Activated CD4-positive, alpha-beta memory T cell treated with anti-CD3 and anti-CD28 coated beads, Interleukin-2, amount 10 ng/mL, durations not matched to agents 7 days and 5 days (primary cell): ENCODE results near the gene TSGA10. TPM values are rescaled to one million over a fixed set of nuclear protein-coding genes. Genes with fewer than 3 reads are reported as not detected.
A peak's percentile ranks its signal among the peaks of the same experiment; 100 is the strongest.
"Not testable (repeated sequence)": the region's sequence is repeated elsewhere in the genome, so short reads cannot be mapped to it uniquely, and the experiment has no call there.

Source experiments
- CTCF ChIA-PET: fragments of 350-600 bp; sonication (Branson Sonifier 250); formaldehyde crosslinking; loops from one replicate; lab custom pipeline; 2021; ENCODE audit warnings: antibody characterized with exemption, inconsistent platforms; lab: Charles Lee
- POLR2A ChIA-PET: fragments of 350-600 bp; sonication (Branson Sonifier 250); formaldehyde crosslinking; loops from one replicate; lab custom pipeline; 2021; ENCODE audit warnings: antibody characterized with exemption; lab: Charles Lee
- DNase-seq: peaks from one replicate; pipeline ENCODE4 v3.0.0-alpha.2; 2020
- H3K27ac Mint-ChIP-seq: one replicate; pipeline ENCODE4 v1.8.0; 2021; ENCODE audit warnings: mild to moderate bottlenecking, mixed read lengths
- H3K27me3 Mint-ChIP-seq: one replicate; pipeline ENCODE4 v1.8.0; 2021; ENCODE audit warnings: mixed read lengths
- H3K36me3 Mint-ChIP-seq: one replicate; pipeline ENCODE4 v1.8.0; 2021; ENCODE audit warnings: low read depth, mixed read lengths
- H3K4me1 Mint-ChIP-seq: one replicate; pipeline ENCODE4 v1.8.0; 2021; ENCODE audit warnings: mixed read lengths
- H3K4me3 Mint-ChIP-seq: one replicate; pipeline ENCODE4 v1.8.0; 2021; ENCODE audit warnings: mild to moderate bottlenecking, mixed read lengths
- H3K9me3 Mint-ChIP-seq: one replicate; pipeline ENCODE4 v1.8.0; 2021; ENCODE audit warnings: mixed read lengths
- total RNA-seq, 2 experiments: library from RNA; stranded (reverse); gene quantifications; one replicate each; pipeline ENCODE4 v1.2.3, GENCODE V29; 2021

TSGA10 gene
- total RNA-seq, 2 experiments from 2014 or later, result 3.7 to 5.4 TPM

DNA sequence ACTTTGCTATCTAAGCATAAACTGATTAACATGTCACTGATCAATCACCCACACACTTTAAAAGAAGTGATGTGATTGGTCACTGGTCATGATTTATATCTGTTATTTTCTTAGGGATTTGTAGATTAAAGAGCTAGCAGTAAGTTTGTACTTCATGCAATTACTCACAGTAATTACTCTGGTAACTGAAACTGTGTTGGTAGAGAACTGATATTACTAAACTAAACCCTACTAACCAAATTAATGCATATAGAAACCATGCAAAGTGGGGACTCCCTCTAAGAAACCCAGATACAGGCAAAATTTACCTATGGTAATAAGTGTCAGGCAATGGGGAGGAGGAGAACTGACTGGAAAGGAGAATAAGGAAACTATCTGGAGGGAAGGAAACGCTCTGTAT lies 58.0 kb downstream of the TSGA10 start:
- H3K36me3 Mint-ChIP-seq, result peaks cover 2% of the 10 kb centered on the region
- H3K4me3 Mint-ChIP-seq, result no peak overlapping the region
- DNase-seq, result no peak
- ChIA-PET CTCF (no interaction called here), POLR2A (no interaction called here)
- H3K4me1 Mint-ChIP-seq, result no peaks in the 10 kb centered on the region
- peaks cover 13% of the 10 kb centered on the region for H3K9me3 Mint-ChIP-seq
- H3K27me3 Mint-ChIP-seq, result peaks cover 9% of the 10 kb centered on the region
- no peak overlapping the region for H3K27ac Mint-ChIP-seq

DNA sequence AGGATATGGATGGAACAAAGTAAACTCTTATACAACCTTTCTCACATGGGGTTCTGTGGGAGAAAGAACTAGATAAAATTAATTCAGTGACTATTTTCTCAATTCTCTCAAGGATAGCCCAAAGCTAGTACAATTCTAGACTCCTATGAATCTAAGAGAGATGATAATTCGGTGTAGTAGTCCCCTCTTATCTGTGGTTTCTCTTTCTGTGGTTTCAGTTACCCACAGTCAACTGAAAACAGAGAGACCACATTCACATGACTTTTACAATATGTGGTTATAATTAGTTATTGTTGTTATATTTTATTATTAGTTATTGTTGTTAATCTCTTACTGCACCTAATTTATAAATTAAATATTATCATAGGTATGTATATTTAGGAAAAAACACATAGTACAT lies 66.7 kb downstream of the TSGA10 start:
- POLR2A ChIA-PET, result no interaction called here
- peaks cover 2% of the 10 kb centered on the region for H3K36me3 Mint-ChIP-seq
- CTCF ChIA-PET, result no interaction called here
- H3K27me3 Mint-ChIP-seq, result peaks cover 32% of the 10 kb centered on the region
- no peak overlapping the region for H3K4me3 Mint-ChIP-seq
- no peak for DNase-seq
- H3K9me3 Mint-ChIP-seq, result peaks cover 3% of the 10 kb centered on the region
- H3K27ac Mint-ChIP-seq, result no peak overlapping the region
- H3K4me1 Mint-ChIP-seq, result peaks cover 3% of the 10 kb centered on the region

DNA sequence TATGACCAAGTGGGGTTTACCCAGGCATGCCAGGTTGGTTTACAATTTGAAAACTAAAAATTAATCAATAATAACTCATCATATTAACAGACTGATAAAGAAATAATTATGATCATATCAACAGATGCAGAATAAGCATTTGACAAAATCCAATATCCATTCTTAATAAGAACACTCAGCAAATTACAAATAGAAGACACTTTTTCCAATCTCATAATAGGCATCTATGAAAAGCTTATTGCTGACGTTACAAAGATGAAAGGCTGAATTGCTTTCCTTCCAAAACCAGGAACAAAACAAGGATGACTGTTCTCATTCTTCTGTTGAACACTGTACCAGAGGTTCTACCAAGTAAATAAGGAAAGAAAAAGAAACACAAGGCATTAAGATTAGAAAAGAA lies 68.4 kb downstream of the TSGA10 start:
- Mint-ChIP-seq H3K36me3 (no peaks in the 10 kb centered on the region), H3K27me3 (peaks cover 27% of the 10 kb centered on the region), H3K4me1 (peaks cover 3% of the 10 kb centered on the region), H3K27ac (no peak overlapping the region), H3K9me3 (no peaks in the 10 kb centered on the region), H3K4me3 (no peak overlapping the region)
- POLR2A ChIA-PET, result no interaction called here
- DNase-seq, result no peak
- CTCF ChIA-PET, result no interaction called here

DNA sequence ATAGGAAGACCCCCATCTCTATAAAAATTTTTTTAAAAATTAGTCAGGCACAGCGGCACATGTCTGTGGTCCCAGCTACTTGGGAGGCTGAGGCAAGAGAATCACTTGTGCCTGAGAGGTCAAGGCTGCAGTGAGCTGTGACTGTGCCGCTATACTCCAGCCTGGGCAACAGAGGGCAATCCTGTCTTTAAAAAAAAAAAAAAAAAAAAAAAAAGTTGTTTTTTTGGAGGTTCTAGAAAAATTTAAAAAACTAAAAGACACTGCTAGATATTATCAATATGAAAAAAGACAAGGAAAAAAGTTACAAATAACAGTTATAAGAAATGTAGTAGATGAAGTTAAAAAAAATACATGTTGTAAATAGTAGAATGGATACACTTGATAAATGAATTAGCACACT lies 69.3 kb downstream of the TSGA10 start:
- H3K9me3 Mint-ChIP-seq, result no peaks in the 10 kb centered on the region
- DNase-seq, result no peak
- H3K27ac Mint-ChIP-seq, result no peak overlapping the region
- ChIA-PET POLR2A (no interaction called here), CTCF (interaction anchor here (0.7 to 1.6 kb wide), 4 partner anchors 12 to 451 kb away, joined by 3 read pairs; no protein-coding TSS in a partner anchor)
- no peaks in the 10 kb centered on the region for H3K36me3 Mint-ChIP-seq
- H3K4me3 Mint-ChIP-seq, result no peak overlapping the region
- H3K4me1 Mint-ChIP-seq, result peaks cover 3% of the 10 kb centered on the region
- H3K27me3 Mint-ChIP-seq, result peaks cover 22% of the 10 kb centered on the region

DNA sequence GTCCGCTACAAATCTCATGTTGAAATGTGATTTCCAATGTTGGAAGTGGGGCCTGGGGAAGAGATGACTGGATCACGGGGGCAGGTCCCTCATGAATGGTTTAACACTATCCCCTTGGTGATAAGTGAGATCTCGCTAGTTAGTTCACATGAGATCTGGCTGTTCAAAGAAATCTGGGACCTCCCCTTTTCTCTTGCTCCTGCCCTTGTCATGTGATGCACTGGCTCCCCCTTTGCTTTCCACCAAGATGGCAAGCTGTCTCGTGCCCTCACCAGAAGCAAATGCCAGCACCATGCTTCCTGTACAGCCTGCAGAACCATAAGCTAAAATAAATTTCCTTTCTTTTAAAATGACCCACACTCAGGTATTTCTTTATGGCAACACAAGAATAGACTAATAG lies 70.5 kb downstream of the TSGA10 start:
- DNase-seq, result no peak
- Mint-ChIP-seq H3K27ac (no peak overlapping the region), H3K27me3 (peaks cover 21% of the 10 kb centered on the region), H3K4me3 (no peak overlapping the region), H3K36me3 (no peaks in the 10 kb centered on the region), H3K4me1 (peaks cover 3% of the 10 kb centered on the region), H3K9me3 (no peaks in the 10 kb centered on the region)
- ChIA-PET CTCF (interaction anchor here (1.6 kb wide), 1 partner anchor 57 kb away, joined by 3 read pairs; no protein-coding TSS in a partner anchor), POLR2A (no interaction called here)

DNA sequence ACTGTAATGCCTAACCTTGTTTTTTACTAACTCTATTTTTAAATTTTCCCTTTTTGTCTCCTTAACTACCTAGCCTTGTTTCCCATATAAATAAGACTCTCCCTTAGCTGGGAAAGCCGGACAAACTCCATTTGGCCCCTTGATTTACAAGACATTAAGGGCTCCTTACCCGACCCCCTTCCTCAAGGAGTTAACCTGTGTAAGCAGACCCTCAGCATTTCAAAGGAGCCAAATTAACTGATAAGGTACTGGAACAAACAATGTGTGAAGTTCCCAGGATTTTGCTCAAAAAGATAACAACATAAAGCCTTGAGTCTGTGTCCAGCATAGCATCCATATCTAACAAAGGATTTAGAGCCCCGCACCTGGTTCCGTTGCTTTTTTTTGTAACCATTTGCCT lies 72.9 kb downstream of the TSGA10 start:
- CTCF ChIA-PET, result no interaction called here
- DNase-seq, result no peak
- Mint-ChIP-seq H3K27me3 (peaks cover 18% of the 10 kb centered on the region), H3K4me1 (no peaks in the 10 kb centered on the region), H3K27ac (no peak overlapping the region), H3K36me3 (no peaks in the 10 kb centered on the region), H3K4me3 (no peak overlapping the region), H3K9me3 (no peaks in the 10 kb centered on the region)
- POLR2A ChIA-PET, result no interaction called here

DNA sequence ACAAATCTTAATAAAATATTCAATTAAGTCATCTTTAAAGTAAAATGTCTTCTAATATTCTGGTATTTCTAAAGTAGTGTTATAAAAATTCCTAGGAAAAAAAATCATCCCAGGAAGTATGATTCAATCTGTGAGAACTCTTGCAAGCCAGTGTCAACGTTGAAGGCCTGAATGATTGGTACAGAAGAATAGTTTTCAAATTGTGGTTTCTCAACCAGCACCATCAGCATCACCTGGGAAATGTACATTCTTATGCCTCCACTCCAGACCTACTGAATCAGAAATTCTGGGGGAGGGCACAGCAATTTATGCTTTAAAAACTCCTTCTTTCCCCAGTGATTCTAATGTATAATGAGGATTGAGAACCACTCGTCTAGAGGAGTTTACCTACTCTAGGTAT lies 75.5 kb downstream of the TSGA10 start:
- no peaks in the 10 kb centered on the region for H3K4me1 Mint-ChIP-seq
- no peak overlapping the region for H3K27ac Mint-ChIP-seq
- H3K4me3 Mint-ChIP-seq, result no peak overlapping the region
- DNase-seq, result no peak
- H3K27me3 Mint-ChIP-seq, result peaks cover 24% of the 10 kb centered on the region
- no peaks in the 10 kb centered on the region for H3K9me3 Mint-ChIP-seq
- ChIA-PET CTCF (no interaction called here), POLR2A (no interaction called here)
- no peaks in the 10 kb centered on the region for H3K36me3 Mint-ChIP-seq

DNA sequence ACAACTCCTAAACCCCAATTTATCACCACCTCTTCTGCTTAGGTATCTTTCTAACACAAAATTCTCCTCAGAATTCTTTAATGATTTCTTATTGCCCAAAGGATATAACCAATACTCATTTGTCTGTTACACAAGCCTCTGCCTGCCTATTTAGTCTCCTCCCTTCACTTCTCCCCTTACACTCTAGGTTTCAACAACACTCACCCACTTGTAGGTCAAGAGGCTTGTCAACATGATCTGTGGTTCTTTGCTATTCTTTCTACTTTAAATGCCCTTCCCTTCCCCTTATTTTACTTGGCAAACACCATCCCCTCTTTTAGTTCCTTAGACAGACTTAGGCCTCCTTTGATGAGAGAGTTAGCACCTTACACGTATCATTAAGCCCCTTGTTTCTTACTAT lies 82.2 kb downstream of the TSGA10 start:
- H3K36me3 Mint-ChIP-seq, result no peaks in the 10 kb centered on the region
- POLR2A ChIA-PET, result no interaction called here
- H3K4me1 Mint-ChIP-seq, result peaks cover 3% of the 10 kb centered on the region
- DNase-seq, result no peak
- H3K9me3 Mint-ChIP-seq, result no peaks in the 10 kb centered on the region
- no peak overlapping the region for H3K27ac Mint-ChIP-seq
- CTCF ChIA-PET, result no interaction called here
- H3K4me3 Mint-ChIP-seq, result no peak overlapping the region
- peaks cover 13% of the 10 kb centered on the region for H3K27me3 Mint-ChIP-seq

DNA sequence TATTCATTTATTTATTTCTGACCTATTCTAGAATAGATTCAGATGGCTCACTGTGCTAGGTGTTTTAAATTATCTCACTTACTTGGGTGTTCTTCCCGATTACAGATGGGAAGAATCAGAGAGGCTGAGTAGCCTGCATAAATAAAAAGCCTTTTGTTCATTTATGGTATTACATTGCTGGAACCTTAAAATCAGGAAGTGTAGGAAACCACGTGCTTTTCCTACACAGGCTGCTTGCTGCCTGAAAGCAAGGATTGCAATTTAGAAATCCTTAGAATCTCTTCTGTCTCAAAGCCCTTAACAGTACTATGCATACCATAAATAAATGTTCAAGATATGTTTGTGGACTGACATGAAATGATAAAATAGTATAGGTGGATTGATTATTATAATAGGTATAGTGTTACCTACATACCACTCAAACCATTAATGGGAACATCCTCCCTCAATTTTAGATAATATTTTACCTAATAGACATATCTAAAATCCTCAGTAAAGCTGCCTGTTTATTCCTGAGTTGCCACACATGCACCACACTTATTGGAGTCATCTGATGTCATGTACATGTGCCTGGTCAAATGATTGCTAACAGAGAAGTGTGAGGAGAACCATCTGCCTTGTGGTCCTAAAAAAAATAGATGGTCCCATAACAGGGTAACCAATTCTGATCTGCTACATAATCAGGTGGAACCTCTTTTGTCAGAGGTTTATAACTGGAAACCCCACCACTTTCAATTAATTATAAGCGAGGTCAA lies 86.7 kb downstream of the TSGA10 start:
- ChIA-PET CTCF (interaction anchor here (0.6 to 1.2 kb wide), 2 partner anchors 17 to 419 kb away, joined by 3 read pairs; no protein-coding TSS in a partner anchor), POLR2A (no interaction called here)
- Mint-ChIP-seq H3K27ac (no peak overlapping the region), H3K4me3 (no peak overlapping the region), H3K27me3 (peaks cover 5% of the 10 kb centered on the region), H3K9me3 (no peaks in the 10 kb centered on the region), H3K36me3 (no peaks in the 10 kb centered on the region), H3K4me1 (peaks cover 3% of the 10 kb centered on the region)
- DNase-seq, result no peak

DNA sequence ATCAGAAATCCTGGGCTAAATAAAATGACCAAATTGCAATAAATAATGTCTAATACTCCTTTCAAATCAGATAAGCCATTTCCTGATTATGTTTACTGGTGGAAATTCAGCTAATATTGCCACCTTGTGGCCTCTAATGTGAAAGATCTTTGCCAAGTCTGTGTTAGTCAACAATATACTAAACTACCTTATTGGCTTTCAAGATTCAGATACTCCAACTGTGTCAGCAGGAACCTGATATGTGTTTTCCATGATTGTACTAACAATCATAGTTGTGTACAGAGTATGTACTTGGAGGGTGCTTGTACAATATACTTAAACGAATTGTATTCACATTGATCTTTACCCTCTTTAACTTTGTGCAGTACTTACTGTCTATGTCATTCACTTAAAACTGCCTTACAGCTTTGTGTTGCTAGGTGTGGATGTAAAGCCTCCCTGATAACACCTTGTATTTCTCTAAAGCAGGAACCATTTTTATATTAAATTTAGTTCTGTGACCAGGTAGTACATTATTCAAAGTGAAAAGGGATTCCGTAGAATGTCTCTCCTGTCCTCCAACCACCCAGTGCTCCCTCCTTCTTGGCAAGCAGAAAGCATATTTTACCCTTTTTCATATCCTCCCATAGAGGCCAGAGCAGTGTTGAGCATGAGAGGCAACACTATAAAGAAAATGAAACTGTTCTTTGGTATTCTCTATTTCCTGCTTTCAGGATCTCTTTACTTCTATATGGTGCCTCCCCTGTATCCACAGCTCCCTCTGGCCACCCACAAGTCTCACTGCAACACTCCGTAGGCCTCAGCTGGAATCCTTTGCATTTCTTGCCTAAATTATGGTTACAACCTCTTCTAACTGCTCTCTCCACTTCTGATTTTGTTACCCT lies 88.4 kb downstream of the TSGA10 start:
- Mint-ChIP-seq H3K9me3 (no peaks in the 10 kb centered on the region), H3K36me3 (no peaks in the 10 kb centered on the region), H3K4me1 (peaks cover 3% of the 10 kb centered on the region), H3K4me3 (no peak overlapping the region), H3K27me3 (no peaks in the 10 kb centered on the region), H3K27ac (no peak overlapping the region)
- DNase-seq, result peak; percentile 43
- ChIA-PET CTCF (interaction anchor here (0.6 to 2.9 kb wide), 6 partner anchors 8 to 417 kb away, joined by 3 to 9 read pairs (median 3); partner anchors contain the start of gene EIF5B), POLR2A (interaction anchor here (1.2 kb wide), 1 partner anchor 89 kb away, joined by 3 read pairs; the partner anchor contains the start of genes LIPT1 and TSGA10)

DNA sequence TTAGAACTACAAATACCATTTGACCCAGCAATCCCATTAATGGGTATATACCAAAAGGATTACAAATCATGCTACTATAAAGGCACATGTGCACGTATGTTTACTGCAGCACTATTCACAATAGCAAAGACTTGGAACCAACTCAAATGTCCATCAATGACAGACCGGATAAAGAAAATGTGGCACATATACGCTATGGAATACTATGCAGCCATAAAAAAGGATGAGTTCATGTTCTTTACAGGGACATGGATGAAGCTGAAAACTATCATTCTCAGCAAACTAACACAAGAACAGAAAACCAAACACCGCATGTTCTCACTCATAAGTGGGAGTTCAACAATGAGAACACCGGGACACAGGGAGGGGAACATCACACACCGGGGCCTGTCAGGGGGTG lies 105.6 kb downstream of the TSGA10 start:
- H3K4me1 Mint-ChIP-seq, H3K4me3 Mint-ChIP-seq, H3K27ac Mint-ChIP-seq, DNase-seq, POLR2A ChIA-PET: not testable (repeated sequence)
- Mint-ChIP-seq H3K9me3 (peaks cover 26% of the 10 kb centered on the region), H3K27me3 (peaks cover 12% of the 10 kb centered on the region), H3K36me3 (peaks cover 20% of the 10 kb centered on the region)
- CTCF ChIA-PET, result interaction anchor here (0.6 kb wide), 1 partner anchor 21 kb away, joined by 3 read pairs; no protein-coding TSS in a partner anchor

DNA sequence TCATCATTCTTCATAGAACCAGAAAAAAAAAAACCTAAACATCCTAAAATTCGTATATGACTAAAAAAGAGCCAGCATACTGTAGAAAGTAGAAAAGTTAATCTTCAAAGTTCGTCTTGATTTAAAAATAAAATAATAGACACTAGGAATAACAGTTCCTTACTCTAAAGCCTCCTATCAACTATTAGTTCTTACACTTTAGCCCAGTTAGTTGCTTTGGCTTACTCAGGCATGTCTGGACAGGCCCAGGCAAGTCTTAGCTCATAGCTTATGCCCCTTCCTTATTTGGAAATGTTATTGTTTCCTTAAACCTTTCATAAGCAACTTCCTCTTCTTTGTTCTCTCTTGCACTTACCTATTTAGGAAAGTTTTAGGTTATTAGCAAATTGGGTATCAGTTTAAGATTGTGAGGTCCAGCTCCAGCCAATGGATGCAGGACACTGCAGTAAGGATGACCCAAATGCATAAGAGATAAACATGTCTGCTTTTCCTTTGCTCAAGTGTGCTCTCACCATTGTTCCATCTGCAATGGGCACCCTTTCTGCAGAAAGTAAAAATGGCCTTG lies 113.9 kb downstream of the TSGA10 start:
- Mint-ChIP-seq H3K36me3 (peaks cover 55% of the 10 kb centered on the region), H3K27ac (peak overlapping the region; percentile 9), H3K9me3 (peaks cover 24% of the 10 kb centered on the region), H3K4me1 (peaks cover 31% of the 10 kb centered on the region)
- POLR2A ChIA-PET, CTCF ChIA-PET, DNase-seq, H3K4me3 Mint-ChIP-seq, H3K27me3 Mint-ChIP-seq: not testable (repeated sequence)

DNA sequence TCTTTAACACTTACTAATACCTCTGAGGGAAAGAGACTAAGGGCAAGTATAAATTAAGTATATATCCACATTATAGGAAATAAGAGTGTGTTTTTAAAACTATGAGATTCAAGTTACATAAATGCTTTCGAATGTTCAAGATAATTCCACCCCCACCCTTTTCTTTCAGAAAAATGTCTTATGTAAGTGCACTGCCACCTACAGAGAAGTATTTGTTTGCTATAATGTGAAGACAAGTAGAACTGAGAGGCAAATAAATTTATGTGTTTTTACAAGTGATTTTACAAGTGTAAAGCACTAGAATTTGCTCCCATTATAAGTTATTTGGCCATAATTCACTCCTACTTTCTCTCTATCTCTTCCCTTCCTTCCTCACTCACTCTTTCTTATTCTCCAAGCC lies 118.8 kb downstream of the TSGA10 start:
- CTCF ChIA-PET, result no interaction called here
- Mint-ChIP-seq H3K4me3 (no peak overlapping the region), H3K9me3 (peaks cover 12% of the 10 kb centered on the region), H3K27ac (no peak overlapping the region), H3K27me3 (no peaks in the 10 kb centered on the region), H3K4me1 (peaks cover 44% of the 10 kb centered on the region), H3K36me3 (peaks cover 30% of the 10 kb centered on the region)
- DNase-seq, result no peak
- POLR2A ChIA-PET, result no interaction called here
